Measurements from ENCODE around the gene C13orf46. TPM values are rescaled to one million over a fixed set of nuclear protein-coding genes. Genes with fewer than 3 reads are reported as not detected.

C13orf46 gene
- total RNA-seq: not detected in 2 replicates

DNA sequence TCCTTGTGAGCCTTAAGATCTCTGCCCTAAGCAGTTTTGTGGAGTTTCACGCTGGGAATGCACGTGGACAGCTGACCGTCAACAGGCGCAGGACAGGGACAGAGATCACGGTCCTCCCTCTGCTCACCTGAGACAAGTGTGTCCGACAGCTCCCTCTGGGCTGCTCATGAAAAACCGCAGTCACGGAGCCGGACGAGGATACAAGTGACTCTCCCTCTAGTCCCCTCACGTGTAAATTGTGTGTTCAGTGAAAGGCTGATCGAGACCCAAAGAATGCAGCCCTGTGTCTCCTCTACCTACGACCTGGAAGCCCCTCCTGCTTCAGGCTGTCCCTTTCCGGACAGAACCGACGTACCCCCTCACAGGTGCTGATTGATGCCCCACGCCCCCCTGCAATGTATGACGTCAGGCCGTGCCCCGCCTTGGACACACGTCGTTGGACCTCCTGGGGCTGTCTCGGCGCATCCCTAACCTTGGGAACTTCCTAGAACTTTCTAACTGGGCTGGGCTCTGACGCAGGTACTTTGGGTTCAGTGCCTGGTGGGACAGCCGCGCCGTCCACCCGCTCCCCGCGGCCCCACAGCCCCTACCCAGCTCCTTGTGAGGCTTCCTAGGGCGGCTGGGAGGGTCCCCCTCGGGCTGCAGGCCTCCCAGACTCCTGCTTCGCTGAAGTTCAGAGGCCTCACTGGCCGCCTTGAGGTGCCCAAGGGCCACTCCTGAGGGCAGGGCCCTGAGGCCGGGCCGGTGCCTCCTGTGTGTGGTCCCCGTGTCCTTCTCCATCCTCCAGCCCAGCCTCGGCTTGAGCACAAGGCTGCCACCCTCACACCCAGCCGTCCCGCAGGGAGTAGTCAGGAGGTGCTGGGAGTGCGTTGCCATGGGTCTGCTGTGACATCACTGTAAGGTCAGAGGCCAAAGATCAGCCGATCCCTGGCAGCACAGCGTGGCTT, at the start of gene C13orf46:
TSS of gene C13orf46 (minus strand) at position 859 of the 947 bp plus-strand sequence. CDS start at position 780, 79 bp downstream.

Other genes with a start within 250 kb of the C13orf46 start
- gene TMEM255B, start 214.8 kb downstream of the C13orf46 start, total RNA-seq: 0.42 and 1.7 TPM in 2 replicates
- 118 and 128 TPM in 2 replicates for gene GAS6, start 110.0 kb downstream of the C13orf46 start, total RNA-seq
- gene RASA3, start 158.5 kb upstream of the C13orf46 start, total RNA-seq: 4.8 and 5.9 TPM in 2 replicates
- not detected in 2 replicates for gene CFAP97D2, start 205.2 kb upstream of the C13orf46 start, total RNA-seq

Measured in airway epithelial cell (primary cell).